Calu3 (cell line): ENCODE results near the gene CAPZA1. TPM values are rescaled to one million over a fixed set of nuclear protein-coding genes. Genes with fewer than 3 reads are reported as not detected.

Experiments
- BruUV-seq: library from RNA; stranded (reverse); fragments of 400-500 nt; replicated peaks from 2 replicates; lab custom pipeline; 2021; lab: Mats Ljungman, UMichigan
- CTCF ChIA-PET: fragments of 300-600 bp; sonication (Branson Sonifier 250); formaldehyde crosslinking; loops from one replicate; lab custom pipeline; 2022; ENCODE audit warnings: antibody characterized with exemption; lab: Charles Lee
- DNase-seq: peaks from one replicate; pipeline ENCODE4 v3.0.0; 2022
- H3K27ac Mint-ChIP-seq: one replicate; pipeline ENCODE4 v1.8.0; 2022; ENCODE audit warnings: mixed read lengths; ENCODE audit not compliant: unreplicated experiment
- H3K27me3 Mint-ChIP-seq: one replicate; pipeline ENCODE4 v1.8.0; 2022; ENCODE audit warnings: mixed read lengths; ENCODE audit not compliant: unreplicated experiment
- H3K36me3 Mint-ChIP-seq: one replicate; pipeline ENCODE4 v1.8.0; 2022; ENCODE audit warnings: mild to moderate bottlenecking, moderate library complexity, mixed read lengths; ENCODE audit not compliant: insufficient read depth, unreplicated experiment
- H3K4me1 Mint-ChIP-seq: one replicate; pipeline ENCODE4 v1.8.0; 2022; ENCODE audit warnings: mild to moderate bottlenecking, low read depth, mixed read lengths; ENCODE audit not compliant: unreplicated experiment
- H3K4me3 Mint-ChIP-seq: one replicate; pipeline ENCODE4 v1.8.0; 2022; ENCODE audit warnings: mild to moderate bottlenecking, low read depth, moderate library complexity, mixed read lengths; ENCODE audit not compliant: unreplicated experiment
- H3K9me3 Mint-ChIP-seq: one replicate; pipeline ENCODE4 v1.8.0; 2022; ENCODE audit warnings: low read depth, mixed read lengths; ENCODE audit not compliant: unreplicated experiment
- CTCF ChIP-seq: fragments of 200-600 bp; IDR thresholded peaks from one replicate; pipeline ENCODE4 v1.8.0; 2022; ENCODE audit warnings: antibody characterized with exemption; ENCODE audit not compliant: unreplicated experiment
- intact Hi-C: fragments of 100-400 bp; cut with micrococcal nuclease; formaldehyde crosslinking; loops from one replicate; pipeline ENCODE4 v1.10.0; 2022; ENCODE audit not compliant: unreplicated experiment
- total RNA-seq: library from RNA; stranded (reverse); gene quantifications from 2 replicates; pipeline ENCODE4 v1.2.3, GENCODE V29; 2022

Gene CAPZA1
- total RNA-seq, 1 experiment from 2014 or later, result 103 TPM

DNA sequence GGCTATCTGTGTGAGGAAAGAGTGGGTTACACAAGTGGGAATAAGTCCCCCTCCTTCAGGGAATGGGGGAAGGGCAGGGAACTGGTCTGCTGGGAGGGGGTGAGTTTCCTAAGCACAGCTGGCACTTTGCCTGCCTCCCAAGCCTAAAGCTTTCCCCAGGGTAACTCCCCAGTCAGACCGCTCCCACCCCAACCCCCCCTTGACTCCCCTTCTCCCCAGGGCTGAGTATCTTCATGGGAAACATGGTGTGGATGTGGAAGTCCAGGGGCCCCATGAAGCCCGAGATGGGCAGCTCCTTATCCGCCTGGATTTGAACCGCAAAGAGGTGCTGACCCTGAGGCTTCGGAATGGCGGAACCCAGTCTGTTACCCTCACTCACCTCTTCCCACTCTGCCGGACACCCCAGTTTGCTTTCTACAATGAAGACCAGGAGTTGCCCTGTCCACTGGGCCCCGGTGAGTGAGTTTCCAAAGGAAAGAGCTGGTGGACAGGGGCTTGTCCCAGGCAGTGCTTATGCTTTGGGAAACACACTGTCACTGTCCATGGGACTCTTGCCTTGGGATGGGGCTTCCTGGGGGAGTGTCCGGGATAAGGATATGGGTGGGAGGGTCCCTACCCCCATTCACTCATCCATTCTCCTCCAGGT lies 69.7 kb downstream of the CAPZA1 start:
- Mint-ChIP-seq H3K36me3 (peaks cover 5% of the 10 kb centered on the region), H3K4me3 (no peak overlapping the region), H3K4me1 (no peaks in the 10 kb centered on the region), H3K9me3 (no peaks in the 10 kb centered on the region), H3K27me3 (no peaks in the 10 kb centered on the region), H3K27ac (no peak overlapping the region)
- BruUV-seq, result TSS peak; percentile 21
- no peak for DNase-seq
- CTCF ChIA-PET, result interaction anchor here (0.6 kb wide), 1 partner anchor 28 kb away, joined by 3 read pairs; no protein-coding TSS in a partner anchor
- intact Hi-C loops, result no loop called here
- TF ChIP-seq CTCF, result no peak

- no peak for TF ChIP-seq CTCF
- no peaks in the 10 kb centered on the region for H3K27me3 Mint-ChIP-seq
- H3K9me3 Mint-ChIP-seq, result no peaks in the 10 kb centered on the region
- CTCF ChIA-PET, result interaction anchor here (0.6 kb wide), 1 partner anchor 29 kb away, joined by 3 read pairs; no protein-coding TSS in a partner anchor
- no peak overlapping the region for H3K4me3 Mint-ChIP-seq
- BruUV-seq, result no TSS peak
- peaks cover 5% of the 10 kb centered on the region for H3K36me3 Mint-ChIP-seq
- no peak for DNase-seq
- H3K27ac Mint-ChIP-seq, result no peak overlapping the region
- H3K4me1 Mint-ChIP-seq, result no peaks in the 10 kb centered on the region
- intact Hi-C loops, result no loop called here
Observed at GRCh38 chr1:112689842-112690237, 70.2 kb downstream of the CAPZA1 start.

- no peak overlapping the region for H3K27ac Mint-ChIP-seq
- intact Hi-C loops, result no loop called here
- TF ChIP-seq CTCF, result no peak
- no peaks in the 10 kb centered on the region for H3K27me3 Mint-ChIP-seq
- H3K4me1 Mint-ChIP-seq, result no peaks in the 10 kb centered on the region
- H3K4me3 Mint-ChIP-seq, result no peak overlapping the region
- CTCF ChIA-PET, result no interaction called here
- H3K9me3 Mint-ChIP-seq, result no peaks in the 10 kb centered on the region
- peaks cover 5% of the 10 kb centered on the region for H3K36me3 Mint-ChIP-seq
- no TSS peak for BruUV-seq
- DNase-seq, result no peak
Observed at GRCh38 chr1:112692681-112693080, 73.0 kb downstream of the CAPZA1 start.

GRCh38 chr1:112693821-112694220 lies 74.2 kb downstream of the CAPZA1 start:
- BruUV-seq, result no TSS peak
- Mint-ChIP-seq H3K36me3 (peaks cover 8% of the 10 kb centered on the region), H3K4me3 (no peak overlapping the region), H3K4me1 (peaks cover 5% of the 10 kb centered on the region), H3K27ac (no peak overlapping the region), H3K9me3 (no peaks in the 10 kb centered on the region), H3K27me3 (no peaks in the 10 kb centered on the region)
- DNase-seq, result no peak
- no peak for TF ChIP-seq CTCF
- intact Hi-C loops, result no loop called here
- CTCF ChIA-PET, result interaction anchor here (1.5 kb wide), 1 partner anchor 19 kb away, joined by 3 read pairs; the partner anchor contains the start of gene MOV10
